K562 (cell line): ENCODE data around the gene RTF2. TPM values are rescaled to one million over a fixed set of nuclear protein-coding genes. Genes with fewer than 3 reads are reported as not detected.

ENCODE experiments used
- ATAC-seq: fragments of 200-7000 bp; cut with Tn5 transposase; 3 replicates; pipeline ENCODE4 v1.9.1; 2020; ENCODE audit warnings: moderate library complexity
- BruUV-seq: library from RNA; stranded (reverse); fragments of 400-500 nt; replicated peaks from 2 replicates; lab custom pipeline; 2021; lab: Mats Ljungman, UMichigan
- CTCF ChIA-PET: fragments of 300-600 bp; formaldehyde crosslinking; extraction: SDS; loops from one replicate; lab custom pipeline; 2021; ENCODE audit warnings: low intra/inter-chr PET ratio; lab: Yijun Ruan, JAX
- POLR2A ChIA-PET: fragments of 300-600, 350-650 bp; sonication (Branson Sonifier 250); formaldehyde crosslinking; extraction: SDS; loops from one replicate; lab custom pipeline; 2021; ENCODE audit warnings: antibody characterized with exemption, inconsistent platforms; lab: Yijun Ruan, JAX
- DNase-seq, 4 experiments: peaks; one replicate each; pipeline versions ENCODE4 v3.0.0 to v3.0.0-alpha.2; 2011 to 2018; ENCODE audit warnings: low spot score in 3 of 4, mixed read lengths in 3 of 4; ENCODE audit errors: extremely low read depth in 1 of 4
- FAIRE-seq: peaks from 2 replicates; lab custom pipeline; 2011; peaks lifted over from hg19 to GRCh38; lab: Jason Lieb, UNC
- H2AFZ ChIP-seq: 2 replicates; pipeline ENCODE4 v1.6.0; 2011; ENCODE audit warnings: low read depth, low read length, control low read depth, inconsistent platforms
- H3K27ac ChIP-seq: fragments of 200-600 bp; 3 replicates; pipeline ENCODE4 v1.8.0; 2011; ENCODE audit warnings: low read depth, mild to moderate bottlenecking, control low read depth, inconsistent platforms, low read length, moderate library complexity, mixed read lengths; ENCODE audit errors: extremely low read depth
- H3K27me3 ChIP-seq, 2 experiments: fragments of 300-600 bp in 1 of 2; 2 replicates in 1 of 2; 3 replicates in 1 of 2; pipeline versions ENCODE4 v1.6.0 to v1.8.0; 2011; ENCODE audit warnings: inconsistent platforms in 2 of 2, low read length in 2 of 2, mild to moderate bottlenecking in 1 of 2, mixed read lengths in 1 of 2, moderate library complexity in 1 of 2; ENCODE audit not compliant: control insufficient read depth in 2 of 2, insufficient read depth in 2 of 2
- H3K36me3 ChIP-seq: fragments of 300-600 bp; 3 replicates; pipeline ENCODE4 v1.8.0; 2011; ENCODE audit warnings: mild to moderate bottlenecking, low read length, inconsistent platforms; ENCODE audit not compliant: control insufficient read depth, insufficient read depth
- H3K4me1 ChIP-seq, 2 experiments: fragments of 200-600 bp in 1 of 2; replicated peaks in 1 of 2; 2 replicates in 1 of 2; 3 replicates in 1 of 2; pipeline versions ENCODE4 v1.5.1 to v1.8.0; 2011; ENCODE audit warnings: inconsistent platforms in 2 of 2, low read length in 2 of 2, mild to moderate bottlenecking in 1 of 2, mixed read lengths in 1 of 2, moderate library complexity in 1 of 2; ENCODE audit not compliant: control insufficient read depth in 2 of 2, insufficient read depth in 2 of 2
- H3K4me2 ChIP-seq: 2 replicates; pipeline ENCODE4 v1.6.1; 2011; ENCODE audit warnings: low read length, control low read depth, inconsistent platforms, mixed read lengths; ENCODE audit not compliant: insufficient read depth
- H3K4me3 ChIP-seq: fragments of 200-600 bp; sonication (generic), shearing (Covaris generic); 2 replicates; pipeline ENCODE4 v1.5.1; 2016; ENCODE audit warnings: control low read depth, inconsistent platforms
- H3K79me2 ChIP-seq: fragments of 200-600 bp; 3 replicates; pipeline ENCODE4 v1.8.0; 2011; ENCODE audit warnings: low read length, inconsistent platforms; ENCODE audit not compliant: control insufficient read depth, insufficient read depth
- H3K9ac ChIP-seq, 2 experiments: 2 replicates each; pipeline versions ENCODE4 v1.6.0 to v1.6.1; 2011; ENCODE audit warnings: low read depth in 2 of 2, low read length in 2 of 2, control low read depth in 1 of 2, inconsistent platforms in 1 of 2, mild to moderate bottlenecking in 1 of 2, mixed read lengths in 1 of 2; ENCODE audit not compliant: insufficient read depth in 1 of 2
- H3K9me1 ChIP-seq: one replicate; pipeline ENCODE4 v1.6.0; 2011; ENCODE audit warnings: inconsistent platforms, mild to moderate bottlenecking, low read length, moderate library complexity; ENCODE audit not compliant: control insufficient read depth, insufficient read depth
- H3K9me3 ChIP-seq: replicated peaks from 2 replicates; pipeline ENCODE4 v1.5.1; 2011; ENCODE audit warnings: low read depth, low read length, inconsistent platforms; ENCODE audit not compliant: control insufficient read depth, insufficient read depth
- H4K20me1 ChIP-seq: replicated peaks from 2 replicates; pipeline ENCODE4 v1.6.1; 2011; ENCODE audit warnings: low read length, inconsistent platforms, mixed read lengths; ENCODE audit not compliant: control insufficient read depth, insufficient read depth
- C11orf30 ChIP-seq: fragments of 450-650 bp; IDR thresholded peaks from 2 replicates; pipeline ENCODE4 v1.6.1; 2016; ENCODE audit warnings: low read depth, mild to moderate bottlenecking
- DMBX1 ChIP-seq: fragments of 250-450 bp; sonication (Bioruptor Pico); IDR thresholded peaks from 2 replicates; pipeline ENCODE4 v1.8.0; 2022; ENCODE audit warnings: inconsistent platforms, mild to moderate bottlenecking, moderate library complexity, borderline replicate concordance
- ELK3 ChIP-seq: fragments of 450-650 bp; formaldehyde crosslinking; IDR thresholded peaks from 2 replicates; pipeline ENCODE4 v1.4.0; 2020; ENCODE audit warnings: mild to moderate bottlenecking
- EP300 ChIP-seq: IDR thresholded peaks from 2 replicates; pipeline ENCODE4 v1.6.1; 2012; ENCODE audit warnings: low read length, improper control_type of control experiment
- ERF ChIP-seq: fragments of 450-650 bp; formaldehyde crosslinking; IDR thresholded peaks from 2 replicates; pipeline ENCODE4 v1.4.0; 2020; ENCODE audit warnings: mild to moderate bottlenecking, mixed read lengths
- EWSR1 ChIP-seq: fragments of 450-650 bp; IDR thresholded peaks from 2 replicates; pipeline ENCODE4 v1.6.1; 2018; ENCODE audit warnings: borderline replicate concordance, mild to moderate bottlenecking, low read depth, moderate library complexity; ENCODE audit not compliant: partially characterized antibody
- GTF2E2 ChIP-seq: fragments of 200-800 bp; sonication (Bioruptor generic); IDR thresholded peaks from 2 replicates; pipeline ENCODE4 v1.6.1; 2016; ENCODE audit warnings: missing genetic modification characterization, missing compliant biosample characterization
- HSF4 ChIP-seq: fragments of 250-450 bp; sonication (Bioruptor Pico); IDR thresholded peaks from 2 replicates; pipeline ENCODE4 v2.1.2; 2022; ENCODE audit warnings: mild to moderate bottlenecking, moderate library complexity, borderline replicate concordance
- JUNB ChIP-seq: fragments of 450-650 bp; formaldehyde crosslinking; conservative IDR thresholded peaks from 2 replicates; pipeline ENCODE4 v1.4.0; 2020; ENCODE audit warnings: mild to moderate bottlenecking
- MAZ ChIP-seq, 2 experiments: fragments of 450-650 bp in 1 of 2; sonication (generic) in 1 of 2; formaldehyde crosslinking; IDR thresholded peaks in 1 of 2; conservative IDR thresholded peaks in 1 of 2; 2 replicates each; pipeline versions ENCODE4 v1.4.0 to v1.5.0; 2020; ENCODE audit warnings: mild to moderate bottlenecking in 1 of 2, missing genetic modification reagents in 1 of 2
- NR1H2 ChIP-seq: sonication (generic); formaldehyde crosslinking; IDR thresholded peaks from 2 replicates; pipeline ENCODE4 v1.4.0; 2020; ENCODE audit warnings: mild to moderate bottlenecking, missing genetic modification reagents
- NR3C1 ChIP-seq: sonication (generic); formaldehyde crosslinking; IDR thresholded peaks from 2 replicates; pipeline ENCODE4 v1.8.1; 2022; ENCODE audit warnings: missing genetic modification reagents
- PYGO2 ChIP-seq: fragments of 450-650 bp; IDR thresholded peaks from 2 replicates; pipeline ENCODE4 v1.6.1; 2016; ENCODE audit warnings: mild to moderate bottlenecking, missing genetic modification characterization, moderate library complexity, missing compliant biosample characterization
- SAP30 ChIP-seq: fragments of 200-600 bp; sonication (generic); IDR thresholded peaks from 2 replicates; pipeline ENCODE4 v1.6.1; 2012; ENCODE audit warnings: borderline replicate concordance, low read depth, mild to moderate bottlenecking, moderate library complexity, low read length, control low read depth, inconsistent platforms; ENCODE audit not compliant: insufficient read depth, poor library complexity, severe bottlenecking
- ZKSCAN1 ChIP-seq: fragments of 150-350 bp; IDR thresholded peaks from 2 replicates; pipeline ENCODE4 v1.6.1; 2016; ENCODE audit warnings: low read depth, low read length
- ZNF76 ChIP-seq: fragments of 250-450 bp; sonication (Bioruptor Pico); IDR thresholded peaks from 2 replicates; pipeline ENCODE4 v1.4.0; 2020; ENCODE audit warnings: mild to moderate bottlenecking, moderate library complexity, borderline replicate concordance
- WGBS: fragments of 100-300 bp; shearing (Covaris generic); methylation state at CpG from one replicate; pipeline ENCODE4 v1.1.6; 2016; ENCODE audit warnings: low coverage, mixed read lengths; ENCODE audit not compliant: insufficient coverage; ENCODE audit errors: missing lambda C conversion rate; 5-methylcytosine and 5-hydroxymethylcytosine counted together
- in situ Hi-C: fragments of 300-500 bp; cut with MboI; formaldehyde crosslinking; loops from 4 replicates; pipeline ENCODE4 v1.15.0; 2018; ENCODE audit warnings: inconsistent platforms, mixed read lengths
- intact Hi-C: fragments of 100-400 bp; cut with micrococcal nuclease; formaldehyde crosslinking; loops from 2 replicates; pipeline ENCODE4 v1.14.2; 2022
- polyA plus RNA-seq, 8 experiments: library from polyadenylated mRNA; depleted of rRNA in 4 of 8; stranded (reverse) in 5 of 8; unstranded in 3 of 8; fragments of >200 nt; fragmentation: Nextera tagmentation in 2 of 8; fragmentation: Illumina TruSeq in 1 of 8; extraction: Ambion mirVana in 2 of 8; extraction: Trizol in 1 of 8; gene quantifications; 2 replicates each; pipeline versions ENCODE4 v1.2.1 to v1.2.3, GENCODE V29; 2011 to 2014; ENCODE audit warnings: inconsistent platforms in 1 of 8, missing spikeins in 1 of 8
- total RNA-seq, 7 experiments: library from RNA; depleted of rRNA in 6 of 7; stranded (reverse); fragments of >200 nt in 6 of 7; fragmentation: Illumina TruSeq in 2 of 7; extraction: Trizol in 2 of 7; gene quantifications; 2 replicates each; pipeline versions ENCODE4 v1.2.1 to v1.2.3, GENCODE V29; 2011 to 2021; ENCODE audit warnings: low replicate concordance in 1 of 7
- TF ChIP-seq, protein P1 (sequence below): IDR thresholded peaks from 3 replicates; pipeline ENCODE4 v1.6.1; 2011; ENCODE audit warnings: borderline replicate concordance, mild to moderate bottlenecking; ENCODE audit not compliant: insufficient read length, insufficient read depth
- TF ChIP-seq, protein P2 (sequence below): fragments of 250-450 bp; sonication (Bioruptor Pico); IDR thresholded peaks from 2 replicates; pipeline ENCODE4 v1.8.0; 2021; ENCODE audit warnings: mild to moderate bottlenecking, moderate library complexity

The RTF2 gene
- total and polyA plus RNA-seq, 9 of the 15 experiments (the other 6 are each of a cell fraction or from before 2014, with no cell fraction given) = 67.0 to 177 (median 84.9) TPM

DNA sequence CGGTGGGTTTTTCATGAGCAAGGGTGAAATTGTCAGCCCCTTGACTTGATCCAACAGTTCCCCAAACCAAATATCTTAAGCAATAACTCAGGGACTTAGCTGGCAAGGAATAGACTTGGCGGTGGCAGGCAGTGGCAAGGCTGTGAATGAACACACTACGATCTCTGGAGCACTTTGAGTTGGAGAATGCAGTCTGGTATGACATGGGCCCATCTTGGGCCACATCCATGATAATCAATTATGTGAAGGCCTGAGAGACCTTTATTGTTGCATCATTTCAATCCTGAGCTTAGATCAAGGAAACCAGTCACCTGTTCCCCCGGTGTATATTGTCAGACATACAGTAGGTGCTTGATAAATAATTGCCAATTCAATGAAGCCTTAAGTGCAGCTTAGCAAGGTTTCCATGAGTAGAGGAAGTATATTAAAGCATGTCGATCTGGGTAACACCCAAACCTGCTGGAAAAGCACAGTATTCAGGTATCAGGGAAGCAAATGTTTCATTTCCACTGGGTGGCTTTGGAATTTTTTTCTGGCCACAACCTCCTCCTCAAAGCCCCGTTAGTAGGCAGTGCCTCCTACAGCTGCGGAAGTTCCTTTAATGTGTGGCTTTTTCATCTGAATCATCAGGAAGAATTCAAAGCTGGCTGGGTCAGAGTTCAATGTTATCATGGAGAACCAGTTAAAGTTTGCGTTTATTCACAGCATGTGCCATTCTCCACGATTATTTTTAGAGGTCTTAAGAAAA is 46.2 kb upstream of the RTF2 start:
- Histone ChIP-seq H4K20me1 (peaks cover 14% of the 10 kb centered on the region; the same call in 1 of the 2 replicates), H3K4me2 (peak overlapping the region; percentile 62), H3K36me3 (peaks cover 82% of the 10 kb centered on the region), H3K9ac (peak overlapping the region; percentile 54 to 62; a peak in 3 of 4 replicates), H2AFZ (no peak overlapping the region), H3K9me3 (no peaks in the 10 kb centered on the region), H3K4me1 (peaks cover 34 to 78% of the 10 kb centered on the region in 2 experiments), H3K79me2 (peaks cover 99% of the 10 kb centered on the region), H3K4me3 (0 out of 2 replicates have a peak overlapping the region, but pooled peaks have one; percentile 6), H3K9me1 (no peaks in the 10 kb centered on the region), H3K27me3 (no peaks in the 10 kb centered on the region), H3K27ac (peak overlapping the region; percentile 85)
- intact Hi-C loops = no loop called here
- in situ Hi-C loops = no loop called here
- ChIA-PET CTCF (no interaction called here), POLR2A (interaction anchor here (0.7 to 6.8 kb wide), 8 partner anchors 8 to 43 kb away, joined by 3 to 72 read pairs (median 6); partner anchors contain the start of genes AURKA, CASS4 and CSTF1)
- FAIRE-seq (peak; percentile 84), DNase-seq (peak in 3 of 4 experiments; percentile 41 to 82 (median 60)), ATAC-seq (peak; percentile 40)
- 12% methylated on average over 9 of the region's 9 CpGs for WGBS
- BruUV-seq = no TSS peak
- no peak for TF ChIP-seq PYGO2 (tag)
- TF ChIP-seq DMBX1 = no peak
- TF ChIP-seq ZNF76 (CRISPR knock-in tag) = no peak
- no peak for TF ChIP-seq JUNB (CRISPR knock-in tag)
- TF ChIP-seq ELK3 (CRISPR knock-in tag) = no peak
- no peak for TF ChIP-seq ERF (CRISPR knock-in tag)
- TF ChIP-seq, protein P1, sequence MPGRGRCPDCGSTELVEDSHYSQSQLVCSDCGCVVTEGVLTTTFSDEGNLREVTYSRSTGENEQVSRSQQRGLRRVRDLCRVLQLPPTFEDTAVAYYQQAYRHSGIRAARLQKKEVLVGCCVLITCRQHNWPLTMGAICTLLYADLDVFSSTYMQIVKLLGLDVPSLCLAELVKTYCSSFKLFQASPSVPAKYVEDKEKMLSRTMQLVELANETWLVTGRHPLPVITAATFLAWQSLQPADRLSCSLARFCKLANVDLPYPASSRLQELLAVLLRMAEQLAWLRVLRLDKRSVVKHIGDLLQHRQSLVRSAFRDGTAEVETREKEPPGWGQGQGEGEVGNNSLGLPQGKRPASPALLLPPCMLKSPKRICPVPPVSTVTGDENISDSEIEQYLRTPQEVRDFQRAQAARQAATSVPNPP = no peak
- no peak for TF ChIP-seq GTF2E2 (tag)
- no peak for TF ChIP-seq EWSR1
- TF ChIP-seq NR3C1 = no peak
- peak; percentile 67; the same call in 1 of the 2 replicates for TF ChIP-seq EP300
- no peak for TF ChIP-seq SAP30
- no peak for TF ChIP-seq NR1H2 (CRISPR knock-in tag)
- TF ChIP-seq, protein P2, sequence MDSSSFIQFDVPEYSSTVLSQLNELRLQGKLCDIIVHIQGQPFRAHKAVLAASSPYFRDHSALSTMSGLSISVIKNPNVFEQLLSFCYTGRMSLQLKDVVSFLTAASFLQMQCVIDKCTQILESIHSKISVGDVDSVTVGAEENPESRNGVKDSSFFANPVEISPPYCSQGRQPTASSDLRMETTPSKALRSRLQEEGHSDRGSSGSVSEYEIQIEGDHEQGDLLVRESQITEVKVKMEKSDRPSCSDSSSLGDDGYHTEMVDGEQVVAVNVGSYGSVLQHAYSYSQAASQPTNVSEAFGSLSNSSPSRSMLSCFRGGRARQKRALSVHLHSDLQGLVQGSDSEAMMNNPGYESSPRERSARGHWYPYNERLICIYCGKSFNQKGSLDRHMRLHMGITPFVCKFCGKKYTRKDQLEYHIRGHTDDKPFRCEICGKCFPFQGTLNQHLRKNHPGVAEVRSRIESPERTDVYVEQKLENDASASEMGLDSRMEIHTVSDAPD (CRISPR knock-in tag) = no peak
- no peak for TF ChIP-seq C11orf30
- no peak for TF ChIP-seq ZKSCAN1
- TF ChIP-seq HSF4 (CRISPR knock-in tag) = no peak
- no peak for TF ChIP-seq MAZ (CRISPR knock-in tag; conservative IDR thresholded peaks at IDR 0.05 in 1 of 2, IDR thresholded peaks at IDR 0.05 in 1 of 2)
